HT-29 (cell line): Measurements from ENCODE around the gene HIBADH. TPM values are rescaled to one million over a fixed set of nuclear protein-coding genes. Genes with fewer than 3 reads are reported as not detected.
"Not testable (repeated sequence)": the region's sequence is repeated elsewhere in the genome, so short reads cannot be mapped to it uniquely, and the experiment has no call there.

Experiments
- DNase-seq: peaks from one replicate; pipeline ENCODE4 v3.0.0-alpha.2; 2015; ENCODE audit warnings: low spot score
- total RNA-seq: library from RNA; depleted of rRNA; stranded (reverse); fragments of >200 nt; shearing (Covaris generic); gene quantifications from 2 replicates; pipeline ENCODE4 v1.2.3, GENCODE V29; 2014

Gene HIBADH
- total RNA-seq, 1 experiment from 2014 or later: 39.5 TPM

GRCh38 chr7:27549606-27550005 lies 113.1 kb downstream of the HIBADH start:
- DNase-seq: no peak

GRCh38 chr7:27548304-27548703 lies 114.4 kb downstream of the HIBADH start:
- DNase-seq: no peak

- no peak for DNase-seq
Observed at GRCh38 chr7:27547401-27547800, 115.3 kb downstream of the HIBADH start.

- DNase-seq: no peak
Observed at GRCh38 chr7:27546610-27547009, 116.1 kb downstream of the HIBADH start.

GRCh38 chr7:27535795-27536194 lies 126.9 kb downstream of the HIBADH start:
- DNase-seq: no peak

- DNase-seq: no peak
Observed at GRCh38 chr7:27533652-27534081, 129.0 kb downstream of the HIBADH start.

GRCh38 chr7:27532314-27532713 lies 130.4 kb downstream of the HIBADH start:
- DNase-seq: no peak

- no peak for DNase-seq
Observed at GRCh38 chr7:27527348-27527714, 135.4 kb downstream of the HIBADH start.

- DNase-seq: no peak
Observed at GRCh38 chr7:27526611-27527347, 135.9 kb downstream of the HIBADH start.

GRCh38 chr7:27526131-27526530 lies 136.6 kb downstream of the HIBADH start:
- no peak for DNase-seq

GRCh38 chr7:27523321-27523720 lies 139.4 kb downstream of the HIBADH start:
- DNase-seq: no peak

- DNase-seq: no peak
Observed at GRCh38 chr7:27522566-27522965, 140.1 kb downstream of the HIBADH start.

- DNase-seq: no peak
Observed at GRCh38 chr7:27520815-27521790, 141.6 kb downstream of the HIBADH start.

- DNase-seq: no peak
Observed at GRCh38 chr7:27519793-27520469, 142.8 kb downstream of the HIBADH start.

- no peak for DNase-seq
Observed at GRCh38 chr7:27518561-27519350, 143.9 kb downstream of the HIBADH start.

- DNase-seq: no peak
Observed at GRCh38 chr7:27516421-27516820, 146.3 kb downstream of the HIBADH start.

GRCh38 chr7:27515933-27516332 lies 146.8 kb downstream of the HIBADH start:
- no peak for DNase-seq

GRCh38 chr7:27514861-27515260 lies 147.8 kb downstream of the HIBADH start:
- DNase-seq: no peak

GRCh38 chr7:27513885-27514284 lies 148.8 kb downstream of the HIBADH start:
- no peak for DNase-seq

GRCh38 chr7:27511370-27511769 lies 151.3 kb downstream of the HIBADH start:
- DNase-seq: not testable (repeated sequence)

- DNase-seq: no peak
Observed at GRCh38 chr7:27510541-27510940, 152.1 kb downstream of the HIBADH start.
